NCI-H748 treated with DMSO at 0.1 percent for 48 hours (cell line): ENCODE measurements around the gene HOXC10.

Experiments used
- DNase-seq: peaks from one replicate; lab custom pipeline; 2025; lab: John Stamatoyannopoulos, UW

Gene HOXC10

DNA sequence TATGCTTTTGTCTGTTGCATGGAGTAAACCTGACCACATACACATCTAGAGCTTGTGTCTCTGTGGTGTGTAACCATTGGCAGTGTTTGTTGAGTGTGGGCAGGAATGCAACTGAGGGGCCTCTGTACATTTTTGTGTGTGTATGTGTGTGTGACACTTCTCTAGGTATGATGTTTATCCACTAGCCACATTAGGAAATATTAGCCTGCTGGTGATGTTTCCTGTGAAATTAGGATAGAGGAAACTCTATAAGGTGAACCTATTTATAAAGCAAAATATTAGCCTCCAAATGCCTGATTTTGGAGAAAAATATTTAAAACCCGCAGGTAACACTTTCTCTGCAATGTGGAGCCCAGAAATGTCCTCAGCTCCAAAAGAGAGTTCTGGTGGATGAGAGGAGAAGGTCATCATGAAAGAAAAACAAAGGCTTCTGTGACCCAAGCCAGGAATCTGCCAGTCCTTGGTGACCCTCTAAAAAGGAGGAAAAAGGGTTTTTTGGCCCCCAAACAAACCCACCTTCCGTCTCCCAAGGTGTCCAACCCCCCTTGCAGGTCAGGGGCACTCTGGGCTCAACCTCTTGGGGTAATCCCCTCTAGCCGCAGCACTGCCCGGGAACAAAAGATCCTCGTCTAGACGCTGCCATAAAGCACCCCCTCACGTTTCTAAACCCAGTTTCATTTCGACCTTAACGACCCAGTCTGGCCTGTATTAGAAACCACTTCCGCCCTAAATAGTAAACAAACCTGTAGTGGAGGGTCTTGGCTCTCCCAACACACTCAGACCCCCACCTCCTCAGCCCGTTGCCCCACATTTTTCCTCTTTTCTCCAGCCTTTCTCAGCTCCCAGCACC lies 7.1 kb upstream of the HOXC10 start:
- DNase-seq = no peak

GRCh38 chr12:53978477-53979356 lies 6.2 kb upstream of the HOXC10 start:
- no peak for DNase-seq

- no peak for DNase-seq
These were observed 4.7 kb upstream of the HOXC10 start for GRCh38 chr12:53980104-53980801.

- DNase-seq = no peak
These were observed 4.0 kb upstream of the HOXC10 start for GRCh38 chr12:53980802-53981496.

DNA sequence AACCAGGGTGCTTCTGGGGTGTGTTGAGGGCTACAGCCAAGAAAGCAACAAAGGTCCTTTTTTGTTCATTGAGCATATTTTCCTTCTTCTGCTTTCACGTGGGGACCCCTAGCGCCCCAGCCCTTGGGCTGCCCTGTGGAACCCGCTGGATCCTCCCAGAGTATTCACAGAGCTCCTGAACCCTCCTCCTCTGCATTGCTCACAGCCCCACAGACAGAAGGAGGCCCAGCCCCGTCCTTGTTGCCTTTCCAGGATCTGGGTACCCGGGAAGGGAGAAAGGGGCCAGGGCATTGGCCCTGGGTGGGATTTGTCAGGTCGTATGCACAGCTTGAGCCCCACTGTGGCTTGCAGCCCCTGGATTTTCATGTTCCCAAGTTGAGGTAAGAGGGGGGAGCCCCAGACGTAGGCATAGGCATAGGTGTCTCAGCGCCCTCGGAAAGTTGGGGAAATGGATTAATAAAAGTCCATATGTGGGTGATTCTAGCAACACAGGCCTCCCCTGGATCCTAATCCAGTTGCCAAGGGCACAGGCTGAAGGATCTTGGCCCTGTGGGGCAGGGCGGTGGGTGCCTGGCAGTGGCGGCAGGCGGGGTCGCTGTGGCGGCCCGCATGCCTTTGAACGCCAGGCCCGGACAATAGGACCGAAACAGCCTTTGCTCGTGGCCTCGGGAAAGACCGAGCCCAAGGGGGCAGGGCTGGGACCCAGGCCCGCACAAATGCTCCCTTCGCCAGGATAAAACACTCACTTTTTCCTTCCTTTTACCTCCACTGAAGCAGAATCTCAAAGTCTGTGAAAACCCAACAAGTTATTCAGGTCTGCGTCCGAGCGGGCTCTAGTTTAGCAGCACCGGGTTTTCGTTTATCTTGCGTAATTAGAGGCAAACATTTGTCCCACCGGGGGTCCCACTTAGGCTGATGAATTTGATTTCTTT lies 3.0 kb upstream of the HOXC10 start:
- DNase-seq = no peak

- DNase-seq = no peak
These were observed 2.0 kb upstream of the HOXC10 start for GRCh38 chr12:53982648-53983567.

DNA sequence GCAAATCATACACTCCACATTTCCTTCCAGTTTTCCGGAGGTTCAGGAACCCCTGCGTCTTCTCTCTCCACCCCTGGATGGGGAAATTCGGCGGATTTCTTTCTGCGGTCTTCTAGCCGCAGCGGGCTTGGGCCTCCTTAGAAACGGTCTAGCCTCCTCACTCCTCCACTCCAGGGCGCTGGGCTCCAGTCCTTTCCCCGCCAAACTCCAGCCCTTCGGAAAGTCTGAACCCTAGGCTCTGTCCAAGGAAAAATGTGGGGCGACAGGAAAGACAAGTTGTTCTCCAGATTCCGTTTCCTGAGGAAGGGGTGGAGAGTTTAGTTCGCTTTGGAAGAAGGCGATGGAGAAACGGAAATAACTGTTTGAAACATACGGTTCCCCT lies 1.4 kb upstream of the HOXC10 start:
- no peak for DNase-seq

GRCh38 chr12:53983950-53984572 lies 885 bp upstream of the HOXC10 start:
- DNase-seq = no peak

- DNase-seq = no peak
These were observed 697 bp downstream of the HOXC10 start for GRCh38 chr12:53985692-53985993.

GRCh38 chr12:53985994-53986685 lies 1.2 kb downstream of the HOXC10 start:
- no peak for DNase-seq

DNA sequence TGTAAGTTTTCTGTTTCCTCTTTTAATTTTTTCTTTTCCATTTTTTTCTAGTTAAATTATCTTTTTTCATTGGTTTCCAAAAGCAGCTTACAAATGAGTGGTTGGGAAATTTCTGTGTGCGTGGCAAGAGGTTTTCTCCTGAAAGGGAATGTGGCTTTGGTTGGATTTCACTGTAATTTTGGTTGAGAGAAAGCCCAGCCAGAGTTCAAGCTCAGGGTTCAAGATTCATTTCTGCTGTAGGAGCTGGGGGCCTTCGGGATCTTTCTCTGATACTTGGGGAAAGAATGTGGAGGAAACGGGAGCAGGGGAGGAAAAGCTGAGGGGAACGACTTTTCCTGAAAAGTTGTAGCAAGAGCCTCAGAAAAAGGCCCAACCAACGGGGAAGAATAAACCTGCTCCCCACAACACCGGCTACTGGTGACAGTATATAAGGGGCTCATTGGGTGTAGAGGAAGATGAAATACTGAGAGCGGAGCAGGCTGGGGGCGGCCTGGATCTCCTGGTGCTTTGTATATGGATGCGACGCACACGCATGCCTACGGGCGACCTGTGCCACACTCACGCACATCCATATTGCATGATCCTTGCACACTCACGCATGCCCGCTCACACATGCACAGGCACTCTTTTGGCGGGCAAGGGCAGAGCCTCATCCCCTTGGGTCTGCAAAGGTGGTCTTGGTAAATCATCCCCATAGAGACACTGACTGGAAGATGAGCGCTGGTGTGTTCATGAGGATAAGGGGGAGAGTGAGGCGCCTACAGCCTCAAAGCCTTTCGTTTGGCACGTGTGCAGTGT lies 1.9 kb downstream of the HOXC10 start:
- no peak for DNase-seq

- DNase-seq = no peak
These were observed 2.9 kb downstream of the HOXC10 start for GRCh38 chr12:53987787-53988230.

GRCh38 chr12:53988541-53989226 lies 3.7 kb downstream of the HOXC10 start:
- DNase-seq = no peak

DNA sequence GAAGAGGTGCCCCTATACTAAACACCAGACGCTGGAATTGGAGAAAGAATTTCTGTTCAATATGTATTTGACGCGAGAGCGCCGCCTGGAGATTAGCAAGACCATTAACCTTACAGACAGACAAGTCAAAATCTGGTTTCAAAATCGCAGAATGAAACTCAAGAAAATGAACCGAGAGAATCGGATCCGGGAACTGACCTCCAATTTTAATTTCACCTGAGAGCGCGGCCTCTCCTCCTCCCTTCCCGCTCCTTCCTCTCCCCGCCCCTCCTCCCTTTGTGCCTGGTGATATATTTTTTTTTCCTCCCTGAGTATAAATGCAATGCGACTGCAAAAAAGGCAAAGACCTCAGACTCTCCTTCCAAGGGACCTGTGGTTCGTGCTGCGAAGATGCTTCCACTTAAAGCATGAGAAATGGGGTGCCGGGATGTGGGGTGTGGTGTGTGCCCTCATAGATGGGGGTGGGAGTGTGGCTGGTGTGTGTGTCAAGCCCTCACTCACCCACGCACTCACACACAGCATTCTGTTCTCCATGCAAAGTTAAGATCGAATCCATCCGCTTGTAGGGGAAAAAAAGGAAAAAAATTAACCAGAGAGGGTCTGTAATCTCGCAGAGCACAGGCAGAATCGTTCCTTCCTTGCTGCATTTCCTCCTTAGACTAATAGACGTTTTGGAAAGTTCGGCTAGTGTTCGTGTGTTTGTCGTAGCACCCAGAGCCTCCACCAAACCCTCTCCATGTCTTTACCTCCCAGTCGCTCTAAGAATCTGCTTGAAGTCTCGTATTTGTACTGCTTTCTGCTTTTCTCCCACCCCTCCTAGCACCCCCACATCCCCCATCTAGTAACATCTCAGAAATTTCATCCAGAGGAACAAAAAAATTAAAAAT lies 4.5 kb downstream of the HOXC10 start:
- DNase-seq = peak; percentile 31

GRCh38 chr12:53990311-53991076 lies 5.5 kb downstream of the HOXC10 start:
- peak; percentile 60 for DNase-seq
